ENCODE data around the gene SFXN3. TPM values are rescaled to one million over a fixed set of nuclear protein-coding genes. Genes with fewer than 3 reads are reported as not detected.

SFXN3 gene
- total and polyA plus RNA-seq, 10 of the 15 experiments (the other 5 are each of a cell fraction or from before 2014, with no cell fraction given): 0.05 to 11.3 (median 1.2) TPM

GRCh38 chr10:100989088-100989487 is 41.9 kb upstream of the SFXN3 start:
- Histone ChIP-seq H3K4me1 (ENCODE audit: control insufficient read depth, insufficient read depth, low read length) (peaks cover 16% of the 10 kb centered on the region), H3K36me3 (ENCODE audit: control insufficient read depth in 2 of 2, insufficient read depth in 2 of 2, low read length in 1 of 2) (peaks cover 14% of the 10 kb centered on the region in 2 experiments), H3K4me2 (ENCODE audit: control insufficient read depth, insufficient read depth) (peak overlapping the region; percentile 100; the same call in 1 of the 2 replicates), H3K27ac (ENCODE audit: control insufficient read depth, insufficient read depth) (no peak overlapping the region), H2AFZ (ENCODE audit: control insufficient read depth, low read depth, low read length) (no peak overlapping the region), H4K20me1 (ENCODE audit: control insufficient read depth, insufficient read depth) (no peaks in the 10 kb centered on the region), H3K4me3 (no peak overlapping the region; the same call in 1 of the 2 replicates), H3K79me2 (ENCODE audit: control insufficient read depth, insufficient read depth, low read length) (peaks cover 37% of the 10 kb centered on the region), H3K27me3 (replicated peaks in 1 of 2; ENCODE audit: control insufficient read depth in 2 of 2, insufficient read depth in 2 of 2, low read length in 1 of 2) (no peaks in the 10 kb centered on the region), H3K9ac (ENCODE audit: control insufficient read depth, insufficient read depth, low read length) (no peak overlapping the region), H3K9me3 (replicated peaks; ENCODE audit: control insufficient read depth, insufficient read depth, low read length) (no peaks in the 10 kb centered on the region)
- DNase-seq (ENCODE audit: low read depth, low spot score) (no peak), ATAC-seq (no peak), FAIRE-seq (no peak)
- intact Hi-C loops (cut with micrococcal nuclease; ENCODE audit: unreplicated experiment) (no loop called here), in situ Hi-C loops (cut with MboI) (no loop called here)
- ChIA-PET SMC1A (ENCODE audit: uncharacterized antibody, unreplicated experiment) (no interaction called here), RAD21 (ENCODE audit: unreplicated experiment) (no interaction called here), CTCF (interaction anchor here (5.5 kb wide), 1 partner anchor 8 kb away, joined by 42 read pairs; no protein-coding TSS in a partner anchor), POLR2A (interaction anchor here (1.3 kb wide), 1 partner anchor 8 kb away, joined by 3 read pairs; no protein-coding TSS in a partner anchor)
- WGBS (ENCODE audit: insufficient coverage, insufficient replicate concordance, low lambda C conversion rate, missing lambda C conversion rate): 95% methylated on average over 21 of the region's 21 CpGs
- TF ChIP-seq CEBPZ (IDR thresholded peaks at IDR 0.05; ENCODE audit: low read depth, low read length) (no peak), CHD2 (IDR thresholded peaks at IDR 0.05; ENCODE audit: borderline replicate concordance, low read depth, low read length) (no peak), CHD4 (IDR thresholded peaks at IDR 0.05) (no peak), E4F1 (IDR thresholded peaks at IDR 0.05; ENCODE audit: borderline replicate concordance, partially characterized antibody) (no peak), TARDBP (IDR thresholded peaks at IDR 0.05; ENCODE audit: borderline replicate concordance) (no peak), MYC (IDR thresholded peaks at IDR 0.05; ENCODE audit: insufficient read depth, insufficient read length, insufficient replicate concordance, low read length, severe bottlenecking) (no peak), SPI1 (IDR thresholded peaks at IDR 0.05; ENCODE audit: borderline replicate concordance, insufficient read depth, low read depth, low read length) (no peak), GATAD2B (conservative IDR thresholded peaks at IDR 0.05; ENCODE audit: low read depth) (no peak), IKZF2 (IDR thresholded peaks at IDR 0.05) (no peak), HCFC1 (IDR thresholded peaks at IDR 0.05; ENCODE audit: low read length) (no peak), SMAD5 (IDR thresholded peaks at IDR 0.05; ENCODE audit: low read depth) (no peak)
- BruUV-seq (replicated peaks): no TSS peak
